Sciatic nerve (tissue), 2 donors: Measurements from ENCODE around the gene POLD4. TPM values are rescaled to one million over a fixed set of nuclear protein-coding genes. Genes with fewer than 3 reads are reported as not detected.
A peak's percentile ranks its signal among the peaks of the same experiment; 100 is the strongest.

ENCODE experiments used
- ATAC-seq: fragments of 200-7000 bp; cut with Tn5 transposase; one replicate; pipeline ENCODE4 v1.9.1; 2020; ENCODE audit warnings: mild to moderate bottlenecking, moderate library complexity
- DNase-seq: peaks from one replicate; pipeline ENCODE4 v3.0.0-alpha.2; 2020; ENCODE audit warnings: low spot score
- intact Hi-C: fragments of 100-400 bp; cut with DNase I; formaldehyde crosslinking; loops from one replicate; pipeline ENCODE4 v1.14.2; 2022
- total RNA-seq: library from RNA; stranded (reverse); fragmentation: NEBNext Ultra II Directional; extraction: Animal tissue kit (Norgen Biotek cat#: 25700); gene quantifications from one replicate; pipeline ENCODE4 v1.2.1, GENCODE V29; 2021
- donor health status: DM: no; HTN: no; CAD: no.
- donor health status: DM: no; HTN: no; CAD: no.

Gene POLD4
- total RNA-seq, 1 donor from 2014 or later = 43.5 TPM

DNA sequence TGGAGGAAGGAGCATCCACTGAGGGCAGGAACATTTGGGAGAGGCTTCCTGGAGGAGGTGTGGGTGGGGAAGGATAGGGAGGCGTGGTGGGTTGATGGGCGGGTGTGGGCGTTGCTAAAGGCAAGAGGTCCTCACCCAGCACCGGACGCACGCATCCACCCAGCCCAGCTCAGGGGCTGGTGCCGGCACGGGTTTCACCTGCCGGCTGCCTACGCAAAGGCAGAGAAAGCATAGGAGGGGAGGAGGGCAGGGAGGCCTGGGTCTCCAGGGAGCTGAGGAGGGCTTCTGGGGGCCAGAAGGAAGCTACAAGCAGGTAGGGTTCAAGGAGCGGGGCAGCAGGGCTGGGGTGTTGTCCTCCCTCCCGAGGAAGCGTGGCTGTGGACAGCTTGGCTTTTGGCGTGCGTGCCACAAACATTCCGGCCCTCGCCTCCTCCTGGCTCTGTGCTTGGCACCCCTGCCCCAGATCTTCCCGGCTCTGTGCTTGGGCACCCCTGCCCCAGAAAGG is 42.2 kb downstream of the POLD4 start:
- intact Hi-C loops = no loop called here
- ATAC-seq (peak; percentile 3), DNase-seq (peak; percentile 50)

DNA sequence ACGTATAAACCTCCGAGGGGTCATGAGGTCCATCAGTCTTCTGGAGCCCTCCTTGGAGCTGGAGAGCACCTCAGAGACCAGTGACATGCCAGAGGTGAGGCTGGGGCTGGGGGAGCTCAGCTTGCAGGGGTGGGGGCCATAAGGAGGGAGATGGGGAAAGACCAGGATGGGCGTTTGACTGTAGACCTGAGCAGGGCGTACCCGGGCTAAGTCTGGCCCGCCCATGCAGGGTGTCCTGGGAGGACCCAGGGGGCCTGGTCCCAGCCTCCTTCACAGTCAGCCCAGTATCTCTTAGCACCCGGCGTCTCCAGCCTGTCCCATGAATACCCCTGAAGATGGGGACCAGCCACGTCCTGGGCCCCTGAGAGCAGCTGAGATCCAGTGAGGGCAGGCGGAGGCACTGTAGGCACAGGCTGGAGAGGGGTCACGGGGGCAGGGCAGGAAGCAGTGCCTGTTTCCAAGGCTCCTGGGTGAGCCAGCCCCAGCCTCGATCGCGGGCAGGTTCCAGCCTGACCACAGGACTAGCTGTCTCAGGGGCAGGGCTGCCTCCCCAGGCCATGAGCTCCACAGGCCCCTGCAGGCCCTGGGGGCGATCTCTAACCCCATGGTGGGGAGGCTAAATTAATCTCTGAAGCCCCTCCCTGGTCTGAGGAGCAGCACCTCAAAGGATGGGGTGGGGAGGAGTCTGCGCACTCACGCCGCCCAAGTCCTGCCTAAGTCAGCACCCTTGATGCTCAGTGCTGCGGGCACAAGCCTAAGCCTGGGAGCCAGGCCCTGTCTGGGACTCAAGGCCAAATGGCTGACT is 42.9 kb downstream of the POLD4 start:
- no peak for ATAC-seq
- peak; percentile 53 for DNase-seq
- intact Hi-C loops = no loop called here

GRCh38 chr11:67309661-67310061 is 43.7 kb downstream of the POLD4 start:
- peak; percentile 54 for DNase-seq
- no peak for ATAC-seq
- intact Hi-C loops = no loop called here

DNA sequence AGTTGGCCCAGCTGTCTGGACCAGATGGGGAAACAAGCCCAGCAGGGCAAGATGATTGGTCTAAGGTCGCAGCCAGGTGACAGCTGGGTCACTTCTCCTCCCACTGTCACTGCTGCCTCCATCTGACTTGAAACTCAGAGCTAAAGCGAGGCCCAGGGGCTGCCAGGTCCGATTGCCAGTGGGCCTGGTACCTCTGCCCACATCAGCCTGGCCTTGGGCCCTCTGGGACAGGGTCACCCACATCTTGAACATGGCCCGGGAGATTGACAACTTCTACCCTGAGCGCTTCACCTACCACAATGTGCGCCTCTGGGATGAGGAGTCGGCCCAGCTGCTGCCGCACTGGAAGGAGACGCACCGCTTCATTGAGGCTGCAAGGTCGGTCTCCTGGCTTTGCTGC is 44.2 kb downstream of the POLD4 start:
- ATAC-seq (no peak), DNase-seq (peak; percentile 45)
- intact Hi-C loops = no loop called here

DNA sequence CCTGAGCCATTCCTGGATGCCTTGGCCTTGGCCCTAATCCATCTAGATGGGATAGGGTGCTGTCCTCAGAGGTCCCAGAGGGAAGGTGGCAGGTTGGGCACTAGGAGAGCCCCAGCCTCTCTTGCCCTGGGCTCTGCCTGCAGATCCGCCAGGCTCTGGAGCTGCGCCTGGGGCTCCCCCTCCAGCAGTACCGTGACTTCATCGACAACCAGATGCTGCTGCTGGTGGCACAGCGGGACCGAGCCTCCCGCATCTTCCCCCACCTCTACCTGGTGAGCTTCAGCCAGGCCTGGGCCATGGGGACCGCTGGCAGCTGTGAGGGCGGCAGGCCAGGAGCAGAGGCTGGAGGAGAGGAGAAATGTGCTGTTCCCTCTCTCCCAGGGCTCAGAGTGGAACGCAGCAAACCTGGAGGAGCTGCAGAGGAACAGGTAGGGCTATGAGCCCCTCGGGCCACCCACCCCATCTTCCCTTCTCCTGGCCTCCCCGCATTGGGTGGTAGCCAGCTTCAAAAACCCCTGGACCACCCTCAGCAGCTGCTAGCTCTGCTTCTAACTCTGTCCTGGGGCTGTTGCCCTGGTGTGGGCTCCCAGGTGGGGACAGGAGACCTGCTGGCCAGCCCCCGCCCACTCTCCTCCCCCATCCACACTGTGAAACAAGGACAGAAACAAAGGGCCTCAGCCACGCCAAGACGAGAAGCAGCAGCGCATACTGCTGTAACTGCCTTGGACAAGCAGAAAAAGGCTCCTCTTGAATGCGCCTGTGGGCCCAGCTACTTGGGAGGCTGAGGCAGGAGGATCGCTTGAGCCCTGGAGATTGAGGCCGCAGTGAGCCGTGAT is 45.1 kb downstream of the POLD4 start:
- intact Hi-C loops = no loop called here
- ATAC-seq (no peak), DNase-seq (peak; percentile 44)

- ATAC-seq (no peak), DNase-seq (peak; percentile 53)
- intact Hi-C loops = no loop called here
These were observed 45.8 kb downstream of the POLD4 start for GRCh38 chr11:67307545-67308001.

GRCh38 chr11:67306769-67307544 is 46.4 kb downstream of the POLD4 start:
- intact Hi-C loops = no loop called here
- peak; percentile 46 for DNase-seq

DNA sequence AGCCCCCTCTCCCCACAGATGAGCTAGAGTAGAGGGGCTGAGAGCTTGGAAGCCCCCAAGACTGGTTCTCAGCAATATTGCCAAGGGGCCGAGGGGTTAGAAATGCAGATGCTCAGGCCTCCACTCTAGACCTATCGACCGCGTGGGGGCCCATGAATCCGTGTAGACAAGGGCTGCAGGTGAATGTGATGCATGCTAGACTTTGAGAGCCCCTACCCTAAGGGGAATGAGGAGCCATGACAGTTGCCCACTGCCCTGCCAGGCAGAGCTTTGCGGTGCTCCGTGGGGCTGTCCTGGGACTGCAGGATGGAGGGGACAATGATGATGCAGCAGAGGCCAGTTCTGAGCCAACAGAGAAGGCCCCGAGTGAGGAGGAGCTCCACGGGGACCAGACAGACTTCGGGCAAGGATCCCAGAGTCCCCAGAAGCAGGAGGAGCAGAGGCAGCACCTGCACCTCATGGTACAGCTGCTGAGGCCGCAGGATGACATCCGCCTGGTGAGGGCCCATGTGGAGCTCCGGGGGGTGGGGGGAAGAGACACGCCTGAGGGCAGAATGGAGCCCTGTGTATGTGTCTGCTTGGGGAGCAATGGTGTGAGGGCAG is 48.7 kb downstream of the POLD4 start:
- ATAC-seq = no peak
- DNase-seq = peak; percentile 56
- intact Hi-C loops = no loop called here

More at GRCh38 chr11:67306769-67307544, 46.4 kb downstream of the POLD4 start:
- no peak for ATAC-seq

GRCh38 chr11:67303835-67304411 is 49.4 kb downstream of the POLD4 start:
- ATAC-seq (peak; percentile 11), DNase-seq (peak; percentile 65)
- intact Hi-C loops = no loop called here

GRCh38 chr11:67303132-67303834 is 50.1 kb downstream of the POLD4 start, which contains the start of gene SSH3:
TSS of gene SSH3 (plus strand) at chr11:67303530. CDS start at chr11:67303626, 96 bp downstream.
- ATAC-seq (peak; percentile 83), DNase-seq (peak; percentile 84)
- intact Hi-C loops = no loop called here

GRCh38 chr11:67302571-67303131 is 50.7 kb downstream of the POLD4 start:
- intact Hi-C loops = no loop called here
- DNase-seq (peak; percentile 67), ATAC-seq (peak; percentile 46)

DNA sequence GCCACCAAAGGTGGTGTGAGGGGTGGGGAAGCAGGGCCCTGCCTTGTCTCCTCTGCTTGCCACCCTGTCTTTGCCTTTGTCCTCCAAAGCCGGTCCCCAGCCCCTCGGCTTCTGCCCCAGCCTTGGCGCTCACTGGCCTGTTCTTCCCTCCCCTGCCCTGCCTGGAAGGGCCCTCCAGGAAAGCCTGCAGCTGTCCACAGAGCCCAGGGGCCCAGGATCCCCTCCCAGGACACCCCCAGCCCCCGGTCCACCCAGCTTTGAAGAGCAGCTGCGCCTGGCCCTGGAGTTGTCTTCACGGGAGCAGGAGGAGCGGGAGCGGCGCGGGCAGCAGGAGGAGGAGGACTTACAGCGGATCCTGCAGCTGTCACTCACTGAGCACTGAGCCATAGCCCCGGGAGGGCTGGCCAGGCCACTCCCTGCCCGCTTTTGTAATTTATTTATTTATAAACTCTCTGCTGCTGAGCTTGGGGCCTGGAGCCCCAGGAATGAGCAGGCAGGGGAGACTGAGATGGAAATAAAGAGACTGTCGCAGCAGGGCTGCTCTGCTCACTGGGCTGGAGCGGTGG is 51.3 kb downstream of the POLD4 start:
- DNase-seq (peak; percentile 61), ATAC-seq (peak; percentile 55)
- intact Hi-C loops = no loop called here

- no peak for ATAC-seq
- intact Hi-C loops = no loop called here
- peak; percentile 56 for DNase-seq
These were observed 51.9 kb downstream of the POLD4 start for GRCh38 chr11:67301313-67301921.
